K562 (cell line): Measurements from ENCODE around the gene ERI2. TPM values are rescaled to one million over a fixed set of nuclear protein-coding genes. Genes with fewer than 3 reads are reported as not detected.

Experiments
- ETV1 ChIP-seq: fragments of 450-650 bp; conservative IDR thresholded peaks from 2 replicates; pipeline ENCODE4 v1.6.1; 2016; ENCODE audit warnings: missing genetic modification characterization, control low read depth, low read depth, missing compliant biosample characterization
- IRF2 ChIP-seq: sonication (generic); formaldehyde crosslinking; IDR thresholded peaks from 2 replicates; pipeline ENCODE4 v1.8.1; 2022; ENCODE audit warnings: mild to moderate bottlenecking, missing genetic modification reagents
- KAT7 ChIP-seq: sonication (generic); formaldehyde crosslinking; IDR thresholded peaks from 2 replicates; pipeline ENCODE4 v1.8.0; 2022; ENCODE audit warnings: missing genetic modification reagents, mild to moderate bottlenecking, borderline replicate concordance
- MAZ ChIP-seq, 2 experiments: fragments of 450-650 bp in 1 of 2; sonication (generic) in 1 of 2; formaldehyde crosslinking; IDR thresholded peaks in 1 of 2; conservative IDR thresholded peaks in 1 of 2; 2 replicates each; pipeline versions ENCODE4 v1.4.0 to v1.5.0; 2020; ENCODE audit warnings: mild to moderate bottlenecking in 1 of 2, missing genetic modification reagents in 1 of 2
- PCBP1 ChIP-seq: fragments of 200-400 bp; formaldehyde crosslinking; IDR thresholded peaks from 2 replicates; pipeline ENCODE4 v1.6.1; 2018; ENCODE audit warnings: mild to moderate bottlenecking, low read depth, low read length; ENCODE audit not compliant: poor library complexity, severe bottlenecking
- RAD51 ChIP-seq: fragments of 450-650 bp; IDR thresholded peaks from 2 replicates; pipeline ENCODE4 v1.7.1; 2016; ENCODE audit warnings: low read depth, mild to moderate bottlenecking, borderline replicate concordance
- SETDB1 ChIP-seq: IDR thresholded peaks from one replicate; pipeline ENCODE4 v1.6.1; 2012; ENCODE audit warnings: low read length, control low read depth, inconsistent platforms
- SMARCA4 ChIP-seq: fragments of 450-650 bp; IDR thresholded peaks from 2 replicates; pipeline ENCODE4 v1.6.1; 2016
- SMARCC2 ChIP-seq: fragments of 450-650 bp; IDR thresholded peaks from 2 replicates; pipeline ENCODE4 v1.6.1; 2017; ENCODE audit warnings: antibody characterized with exemption, moderate library complexity, mild to moderate bottlenecking, low read depth
- TBL1XR1 ChIP-seq, 2 experiments: IDR thresholded peaks; 2 replicates each; pipeline ENCODE4 v1.6.1; 2012; ENCODE audit warnings: improper control_type of control experiment in 2 of 2, low read length in 2 of 2, mild to moderate bottlenecking in 1 of 2
- ZBTB1 ChIP-seq: sonication (generic); formaldehyde crosslinking; IDR thresholded peaks from 2 replicates; pipeline ENCODE4 v1.8.1; 2023; ENCODE audit warnings: missing genetic modification reagents, low read depth, mild to moderate bottlenecking, borderline replicate concordance
- ZBTB7A ChIP-seq: IDR thresholded peaks from 2 replicates; pipeline ENCODE4 v1.6.1; 2011; ENCODE audit warnings: low read depth, mild to moderate bottlenecking, low read length, moderate library complexity, borderline replicate concordance; ENCODE audit not compliant: control insufficient read depth
- ZNF316 ChIP-seq: fragments of 450-650 bp; IDR thresholded peaks from 2 replicates; pipeline ENCODE4 v1.6.1; 2016
- ZNF644 ChIP-seq: fragments of 200-800 bp; sonication (Bioruptor generic); IDR thresholded peaks from 2 replicates; pipeline ENCODE4 v1.6.1; 2016; ENCODE audit warnings: low read depth, missing genetic modification characterization, missing compliant biosample characterization
- ZNF75A ChIP-seq: fragments of 450-650 bp; formaldehyde crosslinking; IDR thresholded peaks from 2 replicates; pipeline ENCODE4 v1.4.0; 2020; ENCODE audit warnings: mild to moderate bottlenecking
- polyA plus RNA-seq, 8 experiments: library from polyadenylated mRNA; depleted of rRNA in 4 of 8; stranded (reverse) in 5 of 8; unstranded in 3 of 8; fragments of >200 nt; fragmentation: Nextera tagmentation in 2 of 8; fragmentation: Illumina TruSeq in 1 of 8; extraction: Ambion mirVana in 2 of 8; extraction: Trizol in 1 of 8; gene quantifications; 2 replicates each; pipeline versions ENCODE4 v1.2.1 to v1.2.3, GENCODE V29; 2011 to 2014; ENCODE audit warnings: inconsistent platforms in 1 of 8, missing spikeins in 1 of 8
- total RNA-seq, 7 experiments: library from RNA; depleted of rRNA in 6 of 7; stranded (reverse); fragments of >200 nt in 6 of 7; fragmentation: Illumina TruSeq in 2 of 7; extraction: Trizol in 2 of 7; gene quantifications; 2 replicates each; pipeline versions ENCODE4 v1.2.1 to v1.2.3, GENCODE V29; 2011 to 2021; ENCODE audit warnings: low replicate concordance in 1 of 7
- TF ChIP-seq, protein P1 (sequence below): sonication (generic); formaldehyde crosslinking; IDR thresholded peaks from 2 replicates; pipeline ENCODE4 v1.8.0; 2022; ENCODE audit warnings: mild to moderate bottlenecking, missing genetic modification reagents
- TF ChIP-seq, protein P2 (sequence below): fragments of 450-650 bp; formaldehyde crosslinking; IDR thresholded peaks from 2 replicates; pipeline ENCODE4 v1.4.0; 2022; ENCODE audit warnings: missing genetic modification characterization
- TF ChIP-seq, protein P3 (sequence below): sonication (generic); formaldehyde crosslinking; IDR thresholded peaks from 2 replicates; pipeline ENCODE4 v1.8.0; 2023; ENCODE audit warnings: mild to moderate bottlenecking, missing genetic modification reagents

Gene ERI2
- total and polyA plus RNA-seq, 9 of the 15 experiments (the other 6 are each of a cell fraction or from before 2014, with no cell fraction given) = 23.3 to 57.0 (median 48.1) TPM

DNA sequence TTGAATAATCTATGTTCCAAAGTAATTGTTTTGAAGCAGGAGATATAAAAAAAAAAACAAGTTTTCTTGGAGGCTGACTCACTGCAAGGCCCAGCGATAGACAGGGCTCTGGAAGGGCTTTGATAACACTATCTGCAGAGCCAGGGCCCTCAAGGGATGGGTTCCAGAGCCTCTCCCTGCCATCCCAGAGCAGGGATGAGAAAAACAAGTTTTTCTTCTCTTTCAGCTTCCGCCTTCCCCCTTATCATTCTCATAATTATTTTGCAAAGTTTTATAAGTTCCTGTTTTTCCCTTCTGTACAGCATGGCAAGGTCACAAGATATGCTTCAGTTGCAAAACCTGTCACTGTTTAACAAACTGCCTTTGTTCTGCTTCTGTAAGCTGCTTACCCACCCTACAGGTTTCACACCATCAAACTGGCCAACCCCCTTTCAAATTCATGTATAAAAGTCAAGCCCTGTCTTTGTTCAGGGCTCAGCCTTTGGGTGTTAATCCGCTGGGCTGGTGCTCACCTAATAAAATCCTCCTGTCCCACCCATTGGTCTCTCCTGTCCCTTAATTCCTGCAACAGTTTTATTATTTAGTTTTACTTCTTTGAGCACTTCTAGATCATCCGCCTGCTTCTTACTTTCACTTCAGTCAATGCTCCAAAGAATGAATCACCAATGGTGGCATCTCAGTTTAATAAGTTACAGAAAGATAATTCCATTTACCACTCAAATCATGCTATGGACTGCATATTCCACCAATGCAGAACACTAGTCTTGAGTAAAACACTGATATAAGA, 59.0 kb downstream of the ERI2 start (continued):
- TF ChIP-seq, protein P1, sequence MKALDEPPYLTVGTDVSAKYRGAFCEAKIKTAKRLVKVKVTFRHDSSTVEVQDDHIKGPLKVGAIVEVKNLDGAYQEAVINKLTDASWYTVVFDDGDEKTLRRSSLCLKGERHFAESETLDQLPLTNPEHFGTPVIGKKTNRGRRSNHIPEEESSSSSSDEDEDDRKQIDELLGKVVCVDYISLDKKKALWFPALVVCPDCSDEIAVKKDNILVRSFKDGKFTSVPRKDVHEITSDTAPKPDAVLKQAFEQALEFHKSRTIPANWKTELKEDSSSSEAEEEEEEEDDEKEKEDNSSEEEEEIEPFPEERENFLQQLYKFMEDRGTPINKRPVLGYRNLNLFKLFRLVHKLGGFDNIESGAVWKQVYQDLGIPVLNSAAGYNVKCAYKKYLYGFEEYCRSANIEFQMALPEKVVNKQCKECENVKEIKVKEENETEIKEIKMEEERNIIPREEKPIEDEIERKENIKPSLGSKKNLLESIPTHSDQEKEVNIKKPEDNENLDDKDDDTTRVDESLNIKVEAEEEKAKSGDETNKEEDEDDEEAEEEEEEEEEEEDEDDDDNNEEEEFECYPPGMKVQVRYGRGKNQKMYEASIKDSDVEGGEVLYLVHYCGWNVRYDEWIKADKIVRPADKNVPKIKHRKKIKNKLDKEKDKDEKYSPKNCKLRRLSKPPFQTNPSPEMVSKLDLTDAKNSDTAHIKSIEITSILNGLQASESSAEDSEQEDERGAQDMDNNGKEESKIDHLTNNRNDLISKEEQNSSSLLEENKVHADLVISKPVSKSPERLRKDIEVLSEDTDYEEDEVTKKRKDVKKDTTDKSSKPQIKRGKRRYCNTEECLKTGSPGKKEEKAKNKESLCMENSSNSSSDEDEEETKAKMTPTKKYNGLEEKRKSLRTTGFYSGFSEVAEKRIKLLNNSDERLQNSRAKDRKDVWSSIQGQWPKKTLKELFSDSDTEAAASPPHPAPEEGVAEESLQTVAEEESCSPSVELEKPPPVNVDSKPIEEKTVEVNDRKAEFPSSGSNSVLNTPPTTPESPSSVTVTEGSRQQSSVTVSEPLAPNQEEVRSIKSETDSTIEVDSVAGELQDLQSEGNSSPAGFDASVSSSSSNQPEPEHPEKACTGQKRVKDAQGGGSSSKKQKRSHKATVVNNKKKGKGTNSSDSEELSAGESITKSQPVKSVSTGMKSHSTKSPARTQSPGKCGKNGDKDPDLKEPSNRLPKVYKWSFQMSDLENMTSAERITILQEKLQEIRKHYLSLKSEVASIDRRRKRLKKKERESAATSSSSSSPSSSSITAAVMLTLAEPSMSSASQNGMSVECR = no peak
- TF ChIP-seq ETV1 (tag) = peak; percentile 76
- peak; percentile 80 for TF ChIP-seq ZNF316
- peak; percentile 33 to 34; a peak in 2 of 4 replicates for TF ChIP-seq MAZ (CRISPR knock-in tag; conservative IDR thresholded peaks at IDR 0.05 in 1 of 2, IDR thresholded peaks at IDR 0.05 in 1 of 2)
- no peak for TF ChIP-seq SETDB1
- TF ChIP-seq IRF2 (CRISPR knock-in tag) = no peak
- TF ChIP-seq ZNF75A (CRISPR knock-in tag) = no peak
- peak; percentile 99 for TF ChIP-seq SMARCC2
- peak; percentile 29; the same call in 1 of the 2 replicates for TF ChIP-seq KAT7 (CRISPR knock-in tag)
- no peak for TF ChIP-seq ZBTB7A
- no peak for TF ChIP-seq PCBP1
- TF ChIP-seq, protein P2, sequence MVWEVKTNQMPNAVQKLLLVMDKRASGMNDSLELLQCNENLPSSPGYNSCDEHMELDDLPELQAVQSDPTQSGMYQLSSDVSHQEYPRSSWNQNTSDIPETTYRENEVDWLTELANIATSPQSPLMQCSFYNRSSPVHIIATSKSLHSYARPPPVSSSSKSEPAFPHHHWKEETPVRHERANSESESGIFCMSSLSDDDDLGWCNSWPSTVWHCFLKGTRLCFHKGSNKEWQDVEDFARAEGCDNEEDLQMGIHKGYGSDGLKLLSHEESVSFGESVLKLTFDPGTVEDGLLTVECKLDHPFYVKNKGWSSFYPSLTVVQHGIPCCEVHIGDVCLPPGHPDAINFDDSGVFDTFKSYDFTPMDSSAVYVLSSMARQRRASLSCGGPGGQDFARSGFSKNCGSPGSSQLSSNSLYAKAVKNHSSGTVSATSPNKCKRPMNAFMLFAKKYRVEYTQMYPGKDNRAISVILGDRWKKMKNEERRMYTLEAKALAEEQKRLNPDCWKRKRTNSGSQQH (CRISPR knock-in tag) = no peak
- TF ChIP-seq ZNF644 (tag) = peak; percentile 86
- no peak for TF ChIP-seq ZBTB1 (CRISPR knock-in tag)
- TF ChIP-seq SMARCA4 = peak; percentile 99
- no peak for TF ChIP-seq RAD51
- peak in 1 of 2 experiments; percentile 94; a peak in 3 of 4 replicates for TF ChIP-seq TBL1XR1 (IDR thresholded peaks at IDR 0.05; ENCODE audit: low read length in 2 of 2)
- TF ChIP-seq, protein P3, sequence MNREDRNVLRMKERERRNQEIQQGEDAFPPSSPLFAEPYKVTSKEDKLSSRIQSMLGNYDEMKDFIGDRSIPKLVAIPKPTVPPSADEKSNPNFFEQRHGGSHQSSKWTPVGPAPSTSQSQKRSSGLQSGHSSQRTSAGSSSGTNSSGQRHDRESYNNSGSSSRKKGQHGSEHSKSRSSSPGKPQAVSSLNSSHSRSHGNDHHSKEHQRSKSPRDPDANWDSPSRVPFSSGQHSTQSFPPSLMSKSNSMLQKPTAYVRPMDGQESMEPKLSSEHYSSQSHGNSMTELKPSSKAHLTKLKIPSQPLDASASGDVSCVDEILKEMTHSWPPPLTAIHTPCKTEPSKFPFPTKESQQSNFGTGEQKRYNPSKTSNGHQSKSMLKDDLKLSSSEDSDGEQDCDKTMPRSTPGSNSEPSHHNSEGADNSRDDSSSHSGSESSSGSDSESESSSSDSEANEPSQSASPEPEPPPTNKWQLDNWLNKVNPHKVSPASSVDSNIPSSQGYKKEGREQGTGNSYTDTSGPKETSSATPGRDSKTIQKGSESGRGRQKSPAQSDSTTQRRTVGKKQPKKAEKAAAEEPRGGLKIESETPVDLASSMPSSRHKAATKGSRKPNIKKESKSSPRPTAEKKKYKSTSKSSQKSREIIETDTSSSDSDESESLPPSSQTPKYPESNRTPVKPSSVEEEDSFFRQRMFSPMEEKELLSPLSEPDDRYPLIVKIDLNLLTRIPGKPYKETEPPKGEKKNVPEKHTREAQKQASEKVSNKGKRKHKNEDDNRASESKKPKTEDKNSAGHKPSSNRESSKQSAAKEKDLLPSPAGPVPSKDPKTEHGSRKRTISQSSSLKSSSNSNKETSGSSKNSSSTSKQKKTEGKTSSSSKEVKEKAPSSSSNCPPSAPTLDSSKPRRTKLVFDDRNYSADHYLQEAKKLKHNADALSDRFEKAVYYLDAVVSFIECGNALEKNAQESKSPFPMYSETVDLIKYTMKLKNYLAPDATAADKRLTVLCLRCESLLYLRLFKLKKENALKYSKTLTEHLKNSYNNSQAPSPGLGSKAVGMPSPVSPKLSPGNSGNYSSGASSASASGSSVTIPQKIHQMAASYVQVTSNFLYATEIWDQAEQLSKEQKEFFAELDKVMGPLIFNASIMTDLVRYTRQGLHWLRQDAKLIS (CRISPR knock-in tag) = peak; percentile 96
